ENCODE measurements around the gene MALT1. TPM values are rescaled to one million over a fixed set of nuclear protein-coding genes. Genes with fewer than 3 reads are reported as not detected.
A peak's percentile ranks its signal among the peaks of the same experiment; 100 is the strongest.

The MALT1 gene
- polyA plus RNA-seq, 2 of the 4 experiments (the other 2 are of a cell fraction) = 30.7 to 34.0 TPM

GRCh38 chr18:58787536-58788149 is 116.4 kb downstream of the MALT1 start:
- peak overlapping the region; percentile 82 for H3K4me2 ChIP-seq
- DNase-seq (ENCODE audit: low read depth in 1 of 2, low spot score in 1 of 2) = peak in 1 of 2 experiments; percentile 37
- ChIA-PET CTCF (interaction anchor here (0.6 kb wide), 1 partner anchor 207 kb away, joined by 3 read pairs; no protein-coding TSS in a partner anchor), POLR2A (interaction anchor here (0.6 kb wide), 1 partner anchor 42 kb away, joined by 3 read pairs; no protein-coding TSS in a partner anchor)
- ATAC-seq = no peak
- TF ChIP-seq PHF8 (IDR thresholded peaks at IDR 0.05; ENCODE audit: borderline replicate concordance, low read depth) (no peak), MAZ (IDR thresholded peaks at IDR 0.05; ENCODE audit: borderline replicate concordance, low read depth, low read length) (no peak), EHF (CRISPR knock-in tag; IDR thresholded peaks at IDR 0.05) (no peak), HES2 (IDR thresholded peaks at IDR 0.05) (no peak), KDM5A (IDR thresholded peaks at IDR 0.05) (no peak), ZNF302 (CRISPR knock-in tag; IDR thresholded peaks at IDR 0.05) (no peak), RFX5 (IDR thresholded peaks at IDR 0.05) (no peak), HOXB5 (CRISPR knock-in tag; IDR thresholded peaks at IDR 0.05) (no peak), GATA3 (IDR thresholded peaks at IDR 0.05; ENCODE audit: borderline replicate concordance) (no peak)
- peak overlapping the region; percentile 98 to 99 for H3K27ac ChIP-seq
- H3K4me1 ChIP-seq = peaks cover 71% of the 10 kb centered on the region
- 85% methylated on average over 14 of the region's 14 CpGs for WGBS (ENCODE audit: missing lambda C conversion rate)
- FAIRE-seq = no peak
- no peak overlapping the region for H3K4me3 ChIP-seq
- H3K9me3 ChIP-seq = no peaks in the 10 kb centered on the region

GRCh38 chr18:58788470-58788869 is 117.2 kb downstream of the MALT1 start:
- POLR2A ChIA-PET = interaction anchor here (0.6 to 1.4 kb wide), 3 partner anchors 19 to 82 kb away, joined by 3 to 7 read pairs (median 3); partner anchors contain the start of gene ZNF532
- 31% methylated on average over 2 of the region's 3 CpGs for WGBS (ENCODE audit: missing lambda C conversion rate)
- Histone ChIP-seq H3K4me1 (peaks cover 76% of the 10 kb centered on the region), H3K27ac (peak overlapping the region; percentile 98 to 99), H3K4me2 (peak overlapping the region; percentile 82), H3K9me3 (no peaks in the 10 kb centered on the region), H3K4me3 (no peak overlapping the region)
- no peak for FAIRE-seq
- no peak for DNase-seq (ENCODE audit: low read depth in 1 of 2, low spot score in 1 of 2)
- TF ChIP-seq ZSCAN20 (CRISPR knock-in tag; IDR thresholded peaks at IDR 0.05) (0 out of 2 replicates have a peak, but pooled peaks have one; percentile 29), HMGXB4 (CRISPR knock-in tag; IDR thresholded peaks at IDR 0.05; ENCODE audit: borderline replicate concordance) (peak; percentile 32; the same call in 1 of the 2 replicates), EHF (CRISPR knock-in tag; IDR thresholded peaks at IDR 0.05) (peak; percentile 94; the same call in 1 of the 2 replicates), ATOH8 (CRISPR knock-in tag; IDR thresholded peaks at IDR 0.05; ENCODE audit: low read depth) (peak; percentile 73; the same call in 1 of the 2 replicates), TP53 (CRISPR knock-in tag; IDR thresholded peaks at IDR 0.05) (0 out of 2 replicates have a peak, but pooled peaks have one; percentile 69), CBX8 (IDR thresholded peaks at IDR 0.05) (no peak), EHMT2 (IDR thresholded peaks at IDR 0.05; ENCODE audit: low read depth) (no peak), RAD21 (conservative IDR thresholded peaks at IDR 0.05 in 1 of 2, IDR thresholded peaks at IDR 0.05 in 1 of 2) (no peak), HOXA7 (CRISPR knock-in tag; IDR thresholded peaks at IDR 0.05) (peak; percentile 50; the same call in 1 of the 2 replicates), FOSB (CRISPR knock-in tag; IDR thresholded peaks at IDR 0.05) (0 out of 2 replicates have a peak, but pooled peaks have one; percentile 39), RARB (CRISPR knock-in tag; IDR thresholded peaks at IDR 0.05) (0 out of 2 replicates have a peak, but pooled peaks have one; percentile 37), MAX (IDR thresholded peaks at IDR 0.05) (peak; percentile 13), CEBPB (IDR thresholded peaks at IDR 0.05) (peak in 1 of 2 experiments; percentile 62; a peak in 1 of 4 replicates), ZNF302 (CRISPR knock-in tag; IDR thresholded peaks at IDR 0.05) (peak; percentile 84), REST (IDR thresholded peaks at IDR 0.05) (no peak), FOXS1 (CRISPR knock-in tag; IDR thresholded peaks at IDR 0.05) (0 out of 2 replicates have a peak, but pooled peaks have one; percentile 11)
- ATAC-seq = peak in 1 of 2 experiments; percentile 4; a peak in 3 of 6 replicates
- CTCF ChIA-PET = no interaction called here

Data from A549 (cell line).